Measurements from ENCODE around the gene BLCAP.
"Not testable (repeated sequence)": the region's sequence is repeated elsewhere in the genome, so short reads cannot be mapped to it uniquely, and the experiment has no call there.

BLCAP gene, protein sequence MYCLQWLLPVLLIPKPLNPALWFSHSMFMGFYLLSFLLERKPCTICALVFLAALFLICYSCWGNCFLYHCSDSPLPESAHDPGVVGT

DNA sequence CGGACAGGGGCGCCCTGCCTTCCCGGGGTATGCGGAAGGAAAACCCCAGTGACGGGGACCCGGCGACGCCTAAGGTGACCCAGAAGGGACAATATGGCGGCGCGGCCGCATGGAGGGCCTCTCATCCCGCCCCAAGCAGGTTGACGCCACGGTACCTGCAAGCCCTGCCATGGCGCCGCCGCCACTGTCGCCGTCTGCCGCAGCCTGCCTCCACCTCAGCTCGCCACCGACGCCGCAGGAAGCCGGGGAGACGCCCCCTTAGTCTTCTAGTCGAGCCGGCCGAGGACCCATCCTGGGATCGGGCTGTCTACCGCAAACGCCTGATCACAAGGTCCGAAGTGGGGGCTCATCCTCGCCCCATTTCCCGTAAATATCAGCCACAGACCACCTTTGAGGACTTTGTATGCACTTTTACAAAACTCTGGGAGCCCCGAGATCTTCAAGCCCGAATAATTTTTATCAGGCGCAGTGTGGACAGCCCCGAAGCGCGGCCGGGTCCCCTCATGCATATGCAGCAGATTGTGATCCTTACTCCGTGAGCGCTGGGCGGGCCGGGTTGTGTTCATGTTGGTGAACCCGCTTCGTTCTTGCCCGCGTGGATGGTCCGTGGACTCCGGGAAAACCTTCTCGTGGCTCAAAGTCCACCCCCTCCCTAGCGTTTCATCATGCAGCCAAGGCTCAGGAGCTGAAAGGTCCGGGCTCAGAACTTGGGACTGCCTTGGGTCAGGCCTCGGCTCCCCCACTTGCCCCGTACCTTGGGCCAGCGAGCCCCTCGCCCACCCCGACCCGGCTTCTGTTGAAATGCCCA is at the start of gene BLCAP:
BLCAP (minus strand) TSS at position 239 of the 808 bp plus-strand sequence. CDS start 8,702 bp downstream, outside the sequence.
- DNase-seq (ENCODE audit: low read depth) = peak; percentile 87

DNA sequence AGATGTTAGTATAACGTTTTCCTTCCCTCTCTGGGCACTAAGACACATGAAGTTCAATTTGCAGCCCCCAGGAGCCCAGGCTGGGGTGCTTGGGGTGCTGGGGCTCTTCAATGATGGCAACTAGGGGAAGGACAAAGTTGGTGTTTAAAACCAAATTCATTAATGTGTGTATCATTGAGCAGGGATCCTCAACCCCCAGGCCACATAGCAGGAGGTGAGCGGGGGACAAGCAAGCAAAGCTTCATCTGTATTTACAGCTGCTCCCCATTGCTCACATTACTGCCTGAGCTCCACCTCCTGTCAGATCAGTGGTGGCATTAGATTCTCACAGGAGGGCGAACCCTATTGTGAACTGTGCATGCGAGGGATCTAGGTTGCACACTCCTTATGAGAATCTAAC is 49.8 kb upstream of the BLCAP start:
- not testable (repeated sequence) for DNase-seq (ENCODE audit: low read depth)

DNA sequence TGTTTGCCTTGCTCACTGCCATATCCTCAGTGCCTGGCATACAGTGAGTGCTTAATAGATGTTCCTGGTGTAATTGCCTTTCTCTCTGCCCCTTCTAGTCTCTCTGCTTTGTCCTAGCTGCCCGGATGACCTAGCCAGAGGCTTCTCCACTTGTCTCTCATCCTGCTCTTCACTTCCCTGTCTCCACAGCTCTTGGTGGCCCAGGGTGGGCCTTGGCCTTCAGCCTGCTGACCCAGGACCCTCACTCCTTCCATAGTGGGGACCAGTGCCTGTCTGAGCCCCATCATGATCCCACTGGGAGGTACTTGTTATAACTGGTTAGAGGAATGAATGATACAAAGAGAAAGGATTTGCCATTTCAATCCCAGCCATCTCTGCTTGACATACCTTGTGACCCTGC is 49.2 kb upstream of the BLCAP start:
- DNase-seq (ENCODE audit: low read depth) = no peak

- no peak for DNase-seq (ENCODE audit: low read depth)
These were observed 48.2 kb upstream of the BLCAP start for GRCh38 chr20:37575884-37576283.

GRCh38 chr20:37574199-37574890 is 46.7 kb upstream of the BLCAP start:
- DNase-seq (ENCODE audit: low read depth) = no peak

DNA sequence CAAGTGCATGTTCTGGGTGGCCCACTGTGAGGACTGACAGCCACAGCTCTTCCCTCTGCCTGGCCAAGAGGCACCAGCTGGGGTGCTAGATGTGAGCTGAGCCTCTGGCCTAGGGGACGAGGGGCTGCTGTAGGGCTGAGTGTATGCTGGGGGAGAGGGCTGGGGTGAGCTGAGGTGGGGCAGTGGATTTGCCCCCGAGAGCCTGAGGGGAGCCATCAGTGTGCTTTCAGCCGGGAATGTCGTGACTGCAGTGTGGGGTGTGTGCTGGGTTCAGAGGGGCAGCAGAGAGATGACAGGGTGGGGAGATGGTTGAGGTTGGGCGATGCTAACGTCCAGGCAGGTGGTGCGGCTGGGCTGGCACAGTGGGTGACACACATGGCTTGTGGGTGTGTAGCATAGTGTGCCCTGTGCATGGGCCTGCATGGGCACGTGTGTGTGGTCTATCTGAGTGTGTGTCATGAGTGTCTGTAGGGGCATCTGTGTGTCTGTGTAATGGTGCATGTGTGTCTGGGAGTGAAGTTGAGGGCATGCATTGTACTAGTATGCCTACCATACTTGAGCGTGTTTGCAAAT is 46.0 kb upstream of the BLCAP start:
- DNase-seq (ENCODE audit: low read depth) = no peak

GRCh38 chr20:37571033-37571432 is 43.4 kb upstream of the BLCAP start:
- no peak for DNase-seq (ENCODE audit: low read depth)

DNA sequence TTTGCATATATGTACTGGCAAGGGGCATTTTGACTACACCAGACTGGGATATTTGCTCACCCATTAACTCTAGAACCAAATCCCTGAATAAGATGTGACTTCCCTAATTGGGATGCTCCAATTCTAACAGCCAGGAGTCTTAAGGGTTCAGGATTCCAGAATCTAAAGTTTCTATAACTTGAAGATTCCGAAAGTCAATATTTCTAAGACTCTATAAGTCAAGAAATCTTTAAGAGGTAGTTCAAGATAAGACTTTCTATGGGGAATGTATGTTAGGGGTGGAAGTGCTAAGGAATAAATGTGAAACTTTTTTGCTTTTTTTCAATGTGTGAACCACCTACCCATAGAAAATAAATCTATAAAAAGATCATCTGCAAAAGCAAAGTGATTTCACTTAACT is 42.7 kb upstream of the BLCAP start:
- no peak for DNase-seq (ENCODE audit: low read depth)

DNA sequence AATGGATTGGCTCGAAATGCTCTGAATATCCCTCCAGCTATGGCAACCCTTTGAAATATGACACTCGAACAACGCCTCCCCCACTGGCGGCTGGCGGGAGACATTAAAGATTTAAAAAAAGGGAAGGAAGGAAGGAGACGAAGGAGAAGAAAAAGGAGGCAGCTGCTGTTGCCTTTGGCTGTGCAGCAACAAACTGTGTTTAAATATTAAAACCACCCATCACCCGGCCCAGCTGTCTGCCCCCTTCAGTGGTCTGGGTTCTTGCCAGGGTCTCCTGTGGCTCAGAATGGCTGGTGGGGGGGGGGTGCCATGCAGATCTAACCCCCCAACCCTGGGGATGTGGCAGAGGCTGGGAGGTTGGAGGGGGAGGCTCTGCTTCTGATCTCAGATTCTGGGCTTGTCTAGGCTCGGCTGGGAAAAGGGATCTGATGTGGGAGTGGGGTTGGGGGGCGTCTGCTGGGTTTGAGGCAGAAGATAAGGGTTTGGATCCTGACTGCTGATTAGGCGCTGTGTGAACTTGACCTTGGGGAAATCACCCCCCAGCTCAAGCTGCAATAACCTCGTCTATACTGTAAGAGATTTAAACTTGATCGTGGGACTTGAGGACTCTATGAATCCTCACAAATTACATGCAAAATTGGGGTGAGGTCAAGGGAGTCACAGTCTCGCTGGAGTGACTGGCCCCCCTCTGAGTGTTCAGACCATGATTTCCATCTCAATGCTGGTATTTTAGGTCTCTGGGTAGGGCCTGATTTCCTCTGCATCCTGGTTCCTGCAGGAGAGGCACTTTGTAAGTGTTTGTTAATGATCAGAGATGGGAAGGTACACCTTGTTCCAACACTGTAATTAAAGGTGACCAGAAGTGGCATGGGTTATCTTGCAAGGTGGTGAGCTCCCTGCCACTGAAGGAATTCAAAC is 40.3 kb upstream of the BLCAP start:
- no peak for DNase-seq (ENCODE audit: low read depth)

DNA sequence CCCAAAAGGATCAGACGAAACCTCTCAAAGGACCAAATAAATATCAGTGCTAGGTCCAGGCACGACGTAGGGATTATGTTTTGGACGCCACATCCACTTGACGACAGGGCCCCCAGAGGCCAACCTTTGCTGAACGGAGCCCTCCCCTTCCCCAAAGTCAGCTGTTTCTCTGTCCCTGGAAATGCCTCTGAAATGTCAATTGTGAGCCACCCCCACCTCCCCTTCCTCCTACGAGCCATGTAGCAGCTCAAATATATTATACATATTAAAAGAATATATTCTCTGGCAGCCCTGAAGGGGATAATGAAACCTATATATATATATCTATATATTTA is 39.6 kb upstream of the BLCAP start:
- no peak for DNase-seq (ENCODE audit: low read depth)

- DNase-seq (ENCODE audit: low read depth) = no peak
These were observed 39.1 kb upstream of the BLCAP start for GRCh38 chr20:37566590-37567330.

GRCh38 chr20:37565134-37565811 is 37.6 kb upstream of the BLCAP start:
- DNase-seq (ENCODE audit: low read depth) = no peak

DNA sequence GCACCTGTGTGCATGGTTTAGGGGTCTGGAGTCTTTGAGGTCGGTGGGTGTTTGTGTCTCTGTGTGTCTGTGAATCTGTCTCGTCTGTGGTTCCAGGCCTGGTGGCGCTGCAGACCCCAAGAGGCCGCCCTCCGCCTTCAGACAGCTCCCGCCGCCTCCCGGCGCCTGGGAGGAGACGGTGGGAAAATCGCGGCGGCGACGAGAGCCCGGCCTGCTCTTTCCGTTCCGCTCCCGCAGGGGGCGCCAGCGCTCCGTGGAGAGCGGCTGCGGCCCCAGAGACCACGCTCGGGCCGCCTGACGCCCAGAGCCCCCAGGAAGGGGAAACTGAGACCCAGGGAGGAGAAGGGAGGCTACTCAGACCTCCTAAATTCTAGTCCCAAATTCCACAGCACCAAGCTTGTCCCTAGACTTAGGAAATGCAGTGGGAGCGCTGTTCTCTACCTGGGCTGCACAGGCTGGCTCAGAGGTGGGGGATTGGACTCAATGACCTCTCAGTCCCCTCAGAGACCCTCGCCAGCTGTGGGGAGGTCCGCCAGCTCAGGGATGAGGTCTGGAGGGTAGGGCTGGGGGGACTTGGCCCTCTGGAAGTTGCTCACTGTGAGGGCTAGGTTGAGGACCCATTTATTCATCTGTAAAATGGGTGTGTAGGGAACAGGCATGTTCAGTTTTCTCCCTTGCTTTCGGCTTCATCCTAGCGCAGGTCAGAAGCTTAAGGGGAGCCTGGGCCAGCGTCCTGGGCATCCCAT is 36.9 kb upstream of the BLCAP start:
- DNase-seq (ENCODE audit: low read depth) = peak; percentile 15

- no peak for DNase-seq (ENCODE audit: low read depth)
These were observed 36.3 kb upstream of the BLCAP start for GRCh38 chr20:37564016-37564387.

GRCh38 chr20:37562695-37563480 is 35.2 kb upstream of the BLCAP start:
- DNase-seq (ENCODE audit: low read depth) = no peak

- no peak for DNase-seq (ENCODE audit: low read depth)
These were observed 33.0 kb upstream of the BLCAP start for GRCh38 chr20:37560629-37561028.

- DNase-seq (ENCODE audit: low read depth) = no peak
These were observed 31.8 kb upstream of the BLCAP start for GRCh38 chr20:37559312-37560027.

GRCh38 chr20:37558779-37559178 is 31.1 kb upstream of the BLCAP start:
- no peak for DNase-seq (ENCODE audit: low read depth)

- no peak for DNase-seq (ENCODE audit: low read depth)
These were observed 30.6 kb upstream of the BLCAP start for GRCh38 chr20:37558306-37558705.
